Right lobe of liver (tissue), 6 donors: ENCODE results near the gene FRMPD4. TPM values are rescaled to one million over a fixed set of nuclear protein-coding genes. Genes with fewer than 3 reads are reported as not detected.

ENCODE experiments used
- ATAC-seq, 4 donors: fragments of 200-7000 bp; cut with Tn5 transposase; one replicate each; pipeline ENCODE4 v1.9.1; 2020; ENCODE audit warnings: mild to moderate bottlenecking in 4 of 4, moderate library complexity in 4 of 4
- DNase-seq, 3 donors: peaks; one replicate each; pipeline ENCODE4 v3.0.0-alpha.2; 2020
- H3K27ac ChIP-seq, 3 donors: fragments of 200-600 bp; one replicate each; pipeline ENCODE4 v1.8.0; 2022
- H3K27me3 ChIP-seq, 2 donors: fragments of 200-600 bp; one replicate each; pipeline ENCODE4 v1.8.0; 2022
- H3K36me3 ChIP-seq, 4 donors: fragments of 200-600 bp; sonication (generic) in 1 of 4; one replicate each; pipeline versions ENCODE4 v1.5.1 to v1.8.0; 2017 to 2022; ENCODE audit warnings: control low read depth in 1 of 4
- H3K4me1 ChIP-seq, 4 donors: fragments of 200-600 bp; sonication (generic) in 1 of 4; one replicate each; pipeline versions ENCODE4 v1.5.1 to v1.8.0; 2017 to 2022; ENCODE audit warnings: control low read depth in 1 of 4
- H3K4me3 ChIP-seq, 3 donors: fragments of 200-600 bp; one replicate each; pipeline ENCODE4 v1.8.0; 2022
- H3K9me3 ChIP-seq, 4 donors: fragments of 200-600 bp; sonication (generic) in 1 of 4; one replicate each; pipeline versions ENCODE4 v1.5.1 to v1.8.0; 2017 to 2022; ENCODE audit warnings: control low read depth in 1 of 4
- CTCF ChIP-seq, 4 donors: fragments of 200-600 bp in 3 of 4; fragments of 450-650 bp in 1 of 4; IDR thresholded peaks; one replicate each; pipeline versions ENCODE4 v1.5.1 to v1.8.0; 2016 to 2022; ENCODE audit warnings: antibody characterized with exemption in 4 of 4, mild to moderate bottlenecking in 2 of 4
- POLR2A ChIP-seq: fragments of 450-650 bp; IDR thresholded peaks from one replicate; pipeline ENCODE4 v1.6.1; 2017; ENCODE audit warnings: antibody characterized with exemption, mild to moderate bottlenecking
- WGBS: methylation state at CpG from one replicate; pipeline ENCODE4 v1.1.6; 2018; ENCODE audit warnings: low coverage, low lambda C conversion rate; ENCODE audit not compliant: insufficient coverage; ENCODE audit errors: missing lambda C conversion rate; 5-methylcytosine and 5-hydroxymethylcytosine counted together
- intact Hi-C, 2 donors: fragments of 100-400 bp; cut with DNase I; formaldehyde crosslinking; loops; one replicate each; pipeline versions ENCODE4 v1.11.2 to v1.14.1; 2022
- total RNA-seq, 6 experiments: library from RNA; depleted of rRNA in 2 of 6; stranded (reverse); fragments of >200 nt in 2 of 6; fragmentation: NEBNext Ultra II Directional in 3 of 6; extraction: Animal tissue kit (Norgen Biotek cat#: 25700) in 3 of 6; gene quantifications; one replicate each; pipeline versions ENCODE4 v1.1.0 to v1.2.4, GENCODE V29; 2016 to 2023
- donor health status: DM: no; HTN: yes; CAD: no.
- donor health status: DM: no; HTN: no; CAD: no.
- donor health status: DM: no; HTN: no; CAD: no.
- donor health status: DM: no; HTN: yes; CAD: no.
- donor health status: DM: no; HTN: yes; CAD: no.

Gene FRMPD4
- total RNA-seq, 6 experiments from 2014 or later: 0.05 to 0.12 (median 0.06) TPM; not detected in 3

DNA sequence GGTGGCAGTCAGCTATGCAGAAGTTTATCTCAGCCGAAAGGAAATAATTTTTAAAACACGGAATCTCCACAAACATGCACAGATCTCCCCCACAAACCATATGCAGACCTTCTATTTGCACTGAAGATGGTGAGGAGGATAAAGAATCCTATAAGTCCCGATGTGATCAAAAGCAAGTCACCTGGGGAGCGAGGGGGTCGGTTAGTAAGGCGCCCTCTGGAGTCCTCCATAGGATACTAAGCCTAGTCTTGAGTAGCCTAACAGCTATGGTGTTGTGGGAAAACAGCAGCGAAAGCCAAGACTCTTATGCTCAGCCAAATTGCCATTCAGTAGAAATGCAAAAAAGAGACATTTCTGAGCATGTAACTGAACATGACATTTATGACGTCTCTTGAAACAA is 210.9 kb downstream of the FRMPD4 start:
- no peaks in the 10 kb centered on the region for H3K9me3 ChIP-seq
- no peak overlapping the region for H3K4me3 ChIP-seq
- 27% methylated on average over 8 of the region's 8 CpGs for WGBS
- ATAC-seq (no peak), DNase-seq (no peak)
- intact Hi-C loops: no loop called here
- H3K36me3 ChIP-seq: no peaks in the 10 kb centered on the region
- no peaks in the 10 kb centered on the region for H3K4me1 ChIP-seq
- no peaks in the 10 kb centered on the region for H3K27me3 ChIP-seq
- H3K27ac ChIP-seq: no peak overlapping the region
- TF ChIP-seq POLR2A (no peak), CTCF (IDR thresholded peaks at IDR 0.05) (no peak)

DNA sequence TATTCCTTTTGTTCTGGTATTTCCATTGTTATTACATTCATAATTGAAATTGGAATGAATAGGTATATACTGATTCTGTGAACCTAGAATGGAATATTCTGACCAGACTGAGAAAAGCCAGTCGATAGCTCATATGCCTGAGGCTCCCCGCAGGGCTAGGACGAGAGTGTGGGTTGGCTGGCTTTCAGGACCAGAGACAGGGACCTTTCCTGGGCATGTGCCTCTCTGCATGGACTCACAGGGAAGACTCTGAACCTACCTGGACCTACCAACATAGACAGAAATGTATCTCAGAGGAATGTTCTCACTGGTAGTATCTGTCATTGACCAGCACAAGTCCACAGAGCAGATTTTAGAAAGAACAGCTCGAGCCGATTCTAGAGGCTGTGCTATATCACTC is 214.6 kb downstream of the FRMPD4 start:
- Histone ChIP-seq H3K9me3 (no peaks in the 10 kb centered on the region), H3K27ac (no peak overlapping the region), H3K36me3 (no peaks in the 10 kb centered on the region), H3K4me1 (no peaks in the 10 kb centered on the region), H3K4me3 (no peak overlapping the region), H3K27me3 (no peaks in the 10 kb centered on the region)
- TF ChIP-seq POLR2A (no peak), CTCF (IDR thresholded peaks at IDR 0.05) (no peak)
- DNase-seq (no peak), ATAC-seq (no peak)
- 51% methylated on average over 5 of the region's 5 CpGs for WGBS
- intact Hi-C loops: no loop called here

- TF ChIP-seq POLR2A (no peak), CTCF (IDR thresholded peaks at IDR 0.05) (no peak)
- 42% methylated on average over 2 of the region's 2 CpGs for WGBS
- H3K4me1 ChIP-seq: no peaks in the 10 kb centered on the region
- ATAC-seq (no peak), DNase-seq (no peak)
- H3K27me3 ChIP-seq: no peaks in the 10 kb centered on the region
- H3K36me3 ChIP-seq: no peaks in the 10 kb centered on the region
- H3K27ac ChIP-seq: no peak overlapping the region
- H3K9me3 ChIP-seq: no peaks in the 10 kb centered on the region
- H3K4me3 ChIP-seq: no peak overlapping the region
- intact Hi-C loops: no loop called here
Observed at GRCh38 chrX:12360383-12360782, 222.1 kb downstream of the FRMPD4 start.

- Histone ChIP-seq H3K4me3 (no peak overlapping the region), H3K27ac (no peak overlapping the region), H3K9me3 (no peaks in the 10 kb centered on the region), H3K36me3 (no peaks in the 10 kb centered on the region), H3K27me3 (no peaks in the 10 kb centered on the region), H3K4me1 (no peaks in the 10 kb centered on the region)
- intact Hi-C loops: no loop called here
- DNase-seq (no peak), ATAC-seq (no peak)
- no peak for TF ChIP-seq CTCF (IDR thresholded peaks at IDR 0.05)
- TF ChIP-seq POLR2A: no peak
Observed at GRCh38 chrX:12360986-12361598, 222.8 kb downstream of the FRMPD4 start.

DNA sequence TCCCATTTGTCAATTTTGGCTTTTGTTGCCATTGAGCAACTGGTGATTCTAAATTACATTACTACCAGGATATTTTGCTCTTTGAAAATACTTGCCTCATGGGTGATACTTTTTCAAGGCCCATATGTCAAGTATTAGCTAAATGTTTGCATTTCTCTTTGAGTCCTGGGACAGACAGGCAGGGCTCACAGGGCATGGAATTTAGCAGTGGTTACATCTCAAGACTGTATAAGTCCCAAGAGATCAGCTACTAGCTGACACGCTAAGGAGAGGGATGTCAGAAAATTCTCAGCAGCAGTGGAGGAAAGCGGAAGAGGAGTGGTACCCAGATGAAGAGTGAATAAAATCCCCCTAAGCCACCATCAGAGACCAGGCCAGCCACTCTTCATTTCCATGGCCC is 224.9 kb downstream of the FRMPD4 start:
- DNase-seq (no peak), ATAC-seq (no peak)
- no peak overlapping the region for H3K4me3 ChIP-seq
- no peak overlapping the region for H3K27ac ChIP-seq
- no peaks in the 10 kb centered on the region for H3K27me3 ChIP-seq
- H3K36me3 ChIP-seq: no peaks in the 10 kb centered on the region
- no peaks in the 10 kb centered on the region for H3K4me1 ChIP-seq
- no peaks in the 10 kb centered on the region for H3K9me3 ChIP-seq
- TF ChIP-seq POLR2A (no peak), CTCF (IDR thresholded peaks at IDR 0.05) (no peak)
- WGBS: 63% methylated on average over 2 of the region's 2 CpGs
- intact Hi-C loops: no loop called here
